ENCODE results near the gene EVPL.

Gene EVPL

GRCh38 chr17:76004750-76005262, 22.3 kb downstream of the EVPL start:
- Histone ChIP-seq H3K9me3 (ENCODE audit: control insufficient read depth, insufficient read depth, low read length) (no peaks in the 10 kb centered on the region), H3K9ac (ENCODE audit: low read depth, low read length) (no peak overlapping the region), H3K27me3 (ENCODE audit: control insufficient read depth, insufficient read depth, low read length) (no peaks in the 10 kb centered on the region), H3K36me3 (ENCODE audit: control insufficient read depth, insufficient read depth, low read length) (peaks cover 17% of the 10 kb centered on the region; the same call in 1 of the 2 replicates), H3K4me1 (ENCODE audit: control insufficient read depth, insufficient read depth, low read length) (no peaks in the 10 kb centered on the region), H3K4me3 (ENCODE audit: low read depth, low read length) (no peak overlapping the region), H3K27ac (ENCODE audit: low read depth, low read length) (no peak overlapping the region)

GRCh38 chr17:76003915-76004314, 23.2 kb downstream of the EVPL start:
- Histone ChIP-seq H3K4me1 (ENCODE audit: control insufficient read depth, insufficient read depth, low read length) (no peaks in the 10 kb centered on the region), H3K27ac (ENCODE audit: low read depth, low read length) (no peak overlapping the region), H3K9me3 (ENCODE audit: control insufficient read depth, insufficient read depth, low read length) (no peaks in the 10 kb centered on the region), H3K36me3 (ENCODE audit: control insufficient read depth, insufficient read depth, low read length) (peaks cover 17% of the 10 kb centered on the region; the same call in 1 of the 2 replicates), H3K4me3 (ENCODE audit: low read depth, low read length) (no peak overlapping the region), H3K9ac (ENCODE audit: low read depth, low read length) (no peak overlapping the region), H3K27me3 (ENCODE audit: control insufficient read depth, insufficient read depth, low read length) (no peaks in the 10 kb centered on the region)

GRCh38 chr17:76002100-76002499, 25.0 kb downstream of the EVPL start:
- Histone ChIP-seq H3K9ac (ENCODE audit: low read depth, low read length) (no peak overlapping the region), H3K4me1 (ENCODE audit: control insufficient read depth, insufficient read depth, low read length) (no peaks in the 10 kb centered on the region), H3K27ac (ENCODE audit: low read depth, low read length) (no peak overlapping the region), H3K9me3 (ENCODE audit: control insufficient read depth, insufficient read depth, low read length) (no peaks in the 10 kb centered on the region), H3K27me3 (ENCODE audit: control insufficient read depth, insufficient read depth, low read length) (no peaks in the 10 kb centered on the region), H3K36me3 (ENCODE audit: control insufficient read depth, insufficient read depth, low read length) (peaks cover 17% of the 10 kb centered on the region; the same call in 1 of the 2 replicates), H3K4me3 (ENCODE audit: low read depth, low read length) (no peak overlapping the region)

GRCh38 chr17:76000755-76001521, 26.2 kb downstream of the EVPL start, which contains the start of gene CDK3:
Gene CDK3 (plus strand): TSS chr17:76000855. CDS start chr17:76001426, 571 bp downstream.
- H3K27me3 ChIP-seq (ENCODE audit: control insufficient read depth, insufficient read depth, low read length): no peaks in the 10 kb centered on the region
- no peak within 1 kb of the TSS for H3K9ac ChIP-seq (ENCODE audit: low read depth, low read length)
- H3K4me3 ChIP-seq (ENCODE audit: low read depth, low read length): no peak within 1 kb of the TSS
- no peak within 1 kb of the TSS for H3K27ac ChIP-seq (ENCODE audit: low read depth, low read length)
- H3K4me1 ChIP-seq (ENCODE audit: control insufficient read depth, insufficient read depth, low read length): no peaks in the 10 kb centered on the region
- peaks cover 17% of the 10 kb centered on the region; the same call in 1 of the 2 replicates for H3K36me3 ChIP-seq (ENCODE audit: control insufficient read depth, insufficient read depth, low read length)
- no peaks in the 10 kb centered on the region for H3K9me3 ChIP-seq (ENCODE audit: control insufficient read depth, insufficient read depth, low read length)

- no peaks in the 10 kb centered on the region for H3K27me3 ChIP-seq (ENCODE audit: control insufficient read depth, insufficient read depth, low read length)
- H3K9me3 ChIP-seq (ENCODE audit: control insufficient read depth, insufficient read depth, low read length): no peaks in the 10 kb centered on the region
- H3K4me3 ChIP-seq (ENCODE audit: low read depth, low read length): no peak overlapping the region
- H3K4me1 ChIP-seq (ENCODE audit: control insufficient read depth, insufficient read depth, low read length): no peaks in the 10 kb centered on the region
- no peak overlapping the region for H3K27ac ChIP-seq (ENCODE audit: low read depth, low read length)
- H3K9ac ChIP-seq (ENCODE audit: low read depth, low read length): no peak overlapping the region
- H3K36me3 ChIP-seq (ENCODE audit: control insufficient read depth, insufficient read depth, low read length): peaks cover 20% of the 10 kb centered on the region; the same call in 1 of the 2 replicates
Observed at GRCh38 chr17:76000016-76000754, 26.9 kb downstream of the EVPL start.

- no peak overlapping the region for H3K9ac ChIP-seq (ENCODE audit: low read depth, low read length)
Observed at GRCh38 chr17:75998327-75998795, 28.7 kb downstream of the EVPL start.

GRCh38 chr17:75996665-75997590, 30.2 kb downstream of the EVPL start:
- H3K27ac ChIP-seq (ENCODE audit: low read depth, low read length): no peak overlapping the region
- peaks cover 17% of the 10 kb centered on the region for H3K36me3 ChIP-seq (ENCODE audit: control insufficient read depth, insufficient read depth, low read length)
- H3K4me3 ChIP-seq (ENCODE audit: low read depth, low read length): no peak overlapping the region
- H3K27me3 ChIP-seq (ENCODE audit: control insufficient read depth, insufficient read depth, low read length): no peaks in the 10 kb centered on the region
- H3K4me1 ChIP-seq (ENCODE audit: control insufficient read depth, insufficient read depth, low read length): no peaks in the 10 kb centered on the region
- H3K9me3 ChIP-seq (ENCODE audit: control insufficient read depth, insufficient read depth, low read length): no peaks in the 10 kb centered on the region
- no peak overlapping the region for H3K9ac ChIP-seq (ENCODE audit: low read depth, low read length)

More at GRCh38 chr17:75998327-75998795, 28.7 kb downstream of the EVPL start:
- Histone ChIP-seq H3K27me3 (ENCODE audit: control insufficient read depth, insufficient read depth, low read length) (no peaks in the 10 kb centered on the region), H3K9me3 (ENCODE audit: control insufficient read depth, insufficient read depth, low read length) (no peaks in the 10 kb centered on the region), H3K4me1 (ENCODE audit: control insufficient read depth, insufficient read depth, low read length) (no peaks in the 10 kb centered on the region), H3K36me3 (ENCODE audit: control insufficient read depth, insufficient read depth, low read length) (peaks cover 22% of the 10 kb centered on the region; the same call in 1 of the 2 replicates), H3K27ac (ENCODE audit: low read depth, low read length) (no peak overlapping the region), H3K4me3 (ENCODE audit: low read depth, low read length) (no peak overlapping the region)

GRCh38 chr17:75995385-75995925, 31.7 kb downstream of the EVPL start:
- no peaks in the 10 kb centered on the region for H3K4me1 ChIP-seq (ENCODE audit: control insufficient read depth, insufficient read depth, low read length)
- H3K27ac ChIP-seq (ENCODE audit: low read depth, low read length): no peak overlapping the region
- H3K9me3 ChIP-seq (ENCODE audit: control insufficient read depth, insufficient read depth, low read length): no peaks in the 10 kb centered on the region
- H3K36me3 ChIP-seq (ENCODE audit: control insufficient read depth, insufficient read depth, low read length): peaks cover 20% of the 10 kb centered on the region
- no peaks in the 10 kb centered on the region for H3K27me3 ChIP-seq (ENCODE audit: control insufficient read depth, insufficient read depth, low read length)
- no peak overlapping the region for H3K9ac ChIP-seq (ENCODE audit: low read depth, low read length)
- H3K4me3 ChIP-seq (ENCODE audit: low read depth, low read length): no peak overlapping the region

- H3K27me3 ChIP-seq (ENCODE audit: control insufficient read depth, insufficient read depth, low read length): no peaks in the 10 kb centered on the region
- H3K9ac ChIP-seq (ENCODE audit: low read depth, low read length): no peak overlapping the region
- H3K36me3 ChIP-seq (ENCODE audit: control insufficient read depth, insufficient read depth, low read length): peaks cover 20% of the 10 kb centered on the region
- H3K4me1 ChIP-seq (ENCODE audit: control insufficient read depth, insufficient read depth, low read length): no peaks in the 10 kb centered on the region
- no peak overlapping the region for H3K4me3 ChIP-seq (ENCODE audit: low read depth, low read length)
- H3K9me3 ChIP-seq (ENCODE audit: control insufficient read depth, insufficient read depth, low read length): no peaks in the 10 kb centered on the region
- no peak overlapping the region for H3K27ac ChIP-seq (ENCODE audit: low read depth, low read length)
Observed at GRCh38 chr17:75994802-75995370, 32.2 kb downstream of the EVPL start.

- Histone ChIP-seq H3K36me3 (ENCODE audit: control insufficient read depth, insufficient read depth, low read length) (peaks cover 29% of the 10 kb centered on the region), H3K27me3 (ENCODE audit: control insufficient read depth, insufficient read depth, low read length) (no peaks in the 10 kb centered on the region), H3K9me3 (ENCODE audit: control insufficient read depth, insufficient read depth, low read length) (no peaks in the 10 kb centered on the region), H3K27ac (ENCODE audit: low read depth, low read length) (no peak overlapping the region), H3K4me3 (ENCODE audit: low read depth, low read length) (no peak overlapping the region), H3K4me1 (ENCODE audit: control insufficient read depth, insufficient read depth, low read length) (no peaks in the 10 kb centered on the region), H3K9ac (ENCODE audit: low read depth, low read length) (no peak overlapping the region)
Observed at GRCh38 chr17:75991396-75991795, 35.7 kb downstream of the EVPL start.
